PC-3 (cell line): Measurements from ENCODE around the gene BORCS8. TPM values are rescaled to one million over a fixed set of nuclear protein-coding genes. Genes with fewer than 3 reads are reported as not detected.

Source experiments
- ATAC-seq: fragments of 200-7000 bp; cut with Tn5 transposase; 2 replicates; pipeline ENCODE4 v1.9.1; 2020; ENCODE audit warnings: mild to moderate bottlenecking, moderate library complexity
- BruUV-seq: library from RNA; stranded (reverse); fragments of 400-500 nt; replicated peaks from 2 replicates; lab custom pipeline; 2021; lab: Mats Ljungman, UMichigan
- CTCF ChIA-PET: fragments of 300-600 bp; sonication (Branson Sonifier 250); formaldehyde crosslinking; loops from one replicate; lab custom pipeline; 2022; ENCODE audit warnings: antibody characterized with exemption; lab: Charles Lee
- POLR2A ChIA-PET: fragments of 300-600 bp; sonication (Branson Sonifier 250); formaldehyde crosslinking; loops from one replicate; lab custom pipeline; 2022; ENCODE audit warnings: antibody characterized with exemption; ENCODE audit not compliant: unreplicated experiment; lab: Charles Lee
- DNase-seq: peaks from one replicate; pipeline ENCODE4 v3.0.0-alpha.2; 2015
- H2AFZ ChIP-seq: fragments of 300-600 bp; sonication (generic); 2 replicates; pipeline ENCODE4 v1.6.0; 2016; ENCODE audit warnings: antibody characterized with exemption, low read length
- H3F3A ChIP-seq: fragments of 300-600 bp; sonication (generic); one replicate; pipeline ENCODE4 v1.6.0; 2017; ENCODE audit warnings: antibody characterized with exemption, low read length, control low read depth, mild to moderate bottlenecking; ENCODE audit not compliant: unreplicated experiment
- H3K27ac ChIP-seq: fragments of 300-600 bp; sonication (generic); 2 replicates; pipeline ENCODE4 v1.5.1; 2016; ENCODE audit warnings: mild to moderate bottlenecking, low read length
- H3K27me3 ChIP-seq: fragments of 300-600 bp; sonication (generic); 2 replicates; pipeline ENCODE4 v1.6.1; 2016; ENCODE audit warnings: low read length, mixed read lengths
- H3K36me3 ChIP-seq: fragments of 300-600 bp; sonication (generic); 2 replicates; pipeline ENCODE4 v1.6.1; 2016; ENCODE audit warnings: low read depth, mixed run types, low read length, mixed read lengths
- H3K4me1 ChIP-seq: fragments of 300-600 bp; sonication (generic); 2 replicates; pipeline ENCODE4 v1.5.1; 2016; ENCODE audit warnings: low read length; ENCODE audit not compliant: insufficient read depth
- H3K4me2 ChIP-seq: fragments of 300-600 bp; sonication (generic); 2 replicates; pipeline ENCODE4 v1.6.0; 2016; ENCODE audit warnings: low read length
- H3K4me3 ChIP-seq: fragments of 300-600 bp; sonication (generic); 2 replicates; pipeline ENCODE4 v1.5.1; 2016; ENCODE audit warnings: mild to moderate bottlenecking, low read length, mixed read lengths
- H3K79me2 ChIP-seq: fragments of 300-600 bp; sonication (generic); 2 replicates; pipeline ENCODE4 v1.6.1; 2017; ENCODE audit warnings: low read length, mixed read lengths
- H3K9ac ChIP-seq: fragments of 300-600 bp; sonication (generic); 2 replicates; pipeline ENCODE4 v1.6.0; 2016; ENCODE audit warnings: mild to moderate bottlenecking, low read length
- H3K9me2 ChIP-seq: fragments of 300-600 bp; sonication (generic); replicated peaks from 2 replicates; pipeline ENCODE4 v1.6.1; 2016; ENCODE audit warnings: mixed run types, low read length, mixed read lengths
- H3K9me3 ChIP-seq: fragments of 300-600 bp; sonication (generic); 2 replicates; pipeline ENCODE4 v1.6.1; 2016; ENCODE audit warnings: low read length, mixed read lengths
- H4K20me1 ChIP-seq: fragments of 300-600 bp; sonication (generic); 2 replicates; pipeline ENCODE4 v1.6.1; 2016; ENCODE audit warnings: low read length, mixed read lengths
- EZH2 ChIP-seq: fragments of 300-600 bp; sonication (generic); IDR thresholded peaks from one replicate; pipeline ENCODE4 v1.6.1; 2017; ENCODE audit warnings: antibody characterized with exemption, mild to moderate bottlenecking, low read length; ENCODE audit not compliant: unreplicated experiment
- EZH2phosphoT487 ChIP-seq: fragments of 300-600 bp; sonication (generic); IDR thresholded peaks from 2 replicates; pipeline ENCODE4 v1.6.1; 2018; ENCODE audit warnings: mild to moderate bottlenecking, antibody characterized with exemption, low read length, borderline replicate concordance
- intact Hi-C: fragments of 100-400 bp; cut with micrococcal nuclease; formaldehyde crosslinking; loops from 2 replicates; pipeline ENCODE4 v1.9.0; 2023
- total RNA-seq: library from RNA; depleted of rRNA; stranded (reverse); fragments of >200 nt; gene quantifications from 2 replicates; pipeline ENCODE4 v1.2.3, GENCODE V29; 2014; rRNA removed
- TF ChIP-seq, protein P1 (sequence below): fragments of 300-600 bp; sonication (generic); conservative IDR thresholded peaks from 2 replicates; pipeline ENCODE4 v1.5.1; 2017; ENCODE audit warnings: antibody characterized with exemption, low read depth, mild to moderate bottlenecking, low read length

BORCS8 gene
- total RNA-seq, 1 experiment from 2014 or later = 33.1 TPM

DNA sequence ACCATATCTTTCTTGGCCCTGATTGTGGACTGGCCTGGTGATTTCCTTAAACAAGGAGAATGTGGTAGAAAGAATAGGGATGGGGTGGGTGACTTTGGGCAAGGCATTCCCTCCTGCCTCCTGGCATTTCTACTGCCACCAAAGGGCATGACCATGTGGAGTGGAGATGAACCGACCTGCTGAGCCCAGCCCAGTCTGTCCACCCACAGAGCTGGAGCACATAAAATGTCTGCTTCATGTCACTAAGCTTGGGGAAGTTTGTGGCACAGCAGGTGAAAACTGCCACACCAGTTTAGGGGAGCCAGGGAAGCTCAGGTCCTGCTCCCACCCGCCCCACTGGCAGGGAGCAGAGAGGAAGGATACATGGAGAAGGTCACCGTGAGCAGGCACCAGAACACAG lies 60.0 kb downstream of the BORCS8 start:
- CTCF ChIA-PET = no interaction called here
- H3K9ac ChIP-seq = no peak overlapping the region
- BruUV-seq = no TSS peak
- H3K4me3 ChIP-seq = no peak overlapping the region
- TF ChIP-seq EZH2 = no peak
- TF ChIP-seq EZH2phosphoT487 = no peak
- TF ChIP-seq, protein P1, sequence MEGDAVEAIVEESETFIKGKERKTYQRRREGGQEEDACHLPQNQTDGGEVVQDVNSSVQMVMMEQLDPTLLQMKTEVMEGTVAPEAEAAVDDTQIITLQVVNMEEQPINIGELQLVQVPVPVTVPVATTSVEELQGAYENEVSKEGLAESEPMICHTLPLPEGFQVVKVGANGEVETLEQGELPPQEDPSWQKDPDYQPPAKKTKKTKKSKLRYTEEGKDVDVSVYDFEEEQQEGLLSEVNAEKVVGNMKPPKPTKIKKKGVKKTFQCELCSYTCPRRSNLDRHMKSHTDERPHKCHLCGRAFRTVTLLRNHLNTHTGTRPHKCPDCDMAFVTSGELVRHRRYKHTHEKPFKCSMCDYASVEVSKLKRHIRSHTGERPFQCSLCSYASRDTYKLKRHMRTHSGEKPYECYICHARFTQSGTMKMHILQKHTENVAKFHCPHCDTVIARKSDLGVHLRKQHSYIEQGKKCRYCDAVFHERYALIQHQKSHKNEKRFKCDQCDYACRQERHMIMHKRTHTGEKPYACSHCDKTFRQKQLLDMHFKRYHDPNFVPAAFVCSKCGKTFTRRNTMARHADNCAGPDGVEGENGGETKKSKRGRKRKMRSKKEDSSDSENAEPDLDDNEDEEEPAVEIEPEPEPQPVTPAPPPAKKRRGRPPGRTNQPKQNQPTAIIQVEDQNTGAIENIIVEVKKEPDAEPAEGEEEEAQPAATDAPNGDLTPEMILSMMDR = no peak
- 0 out of 2 replicates have a peak, but pooled peaks cover 5% of the 10 kb centered on the region for H3K9me3 ChIP-seq
- no peak for DNase-seq
- POLR2A ChIA-PET = no interaction called here
- no peaks in the 10 kb centered on the region for H4K20me1 ChIP-seq
- intact Hi-C loops = no loop called here
- no peaks in the 10 kb centered on the region for H3K27me3 ChIP-seq
- H3K79me2 ChIP-seq = peaks cover 1% of the 10 kb centered on the region
- H3K9me2 ChIP-seq = no peaks in the 10 kb centered on the region
- H3F3A ChIP-seq = no peaks in the 10 kb centered on the region
- ATAC-seq = no peak
- H3K4me1 ChIP-seq = 0 out of 2 replicates have a peak, but pooled peaks cover 1% of the 10 kb centered on the region
- peaks cover 15% of the 10 kb centered on the region for H3K36me3 ChIP-seq
- no peak overlapping the region for H3K4me2 ChIP-seq
- no peak overlapping the region for H2AFZ ChIP-seq
- H3K27ac ChIP-seq = no peak overlapping the region

Other genes starting within 250 kb of the BORCS8 start
- gene SUGP2, start 158.6 kb downstream of the BORCS8 start, total RNA-seq = 48.9 and 56.9 TPM in 2 replicates
- 102 and 114 TPM in 2 replicates for gene ARMC6, start 158.5 kb downstream of the BORCS8 start, total RNA-seq
- gene SLC25A42, start 128.2 kb downstream of the BORCS8 start, total RNA-seq = 8.0 and 8.8 TPM in 2 replicates
- gene TMEM161A, start 53.7 kb downstream of the BORCS8 start, total RNA-seq = 49.9 and 90.0 TPM in 2 replicates
- 0.22 and 0.29 TPM in 2 replicates for gene MEF2B, start 21.9 kb downstream of the BORCS8 start, total RNA-seq
- 88.5 and 104 TPM in 2 replicates for gene RFXANK, start 106 bp upstream of the BORCS8 start, total RNA-seq
- 39.3 and 47.0 TPM in 2 replicates for gene NR2C2AP, start 11.3 kb upstream of the BORCS8 start, total RNA-seq
- gene NCAN, start 19.8 kb upstream of the BORCS8 start, total RNA-seq = 0.15 TPM in 1 of 2 replicates, not detected in the other
- gene TM6SF2, start 81.1 kb upstream of the BORCS8 start, total RNA-seq = not detected in 2 replicates
- 42.1 and 44.0 TPM in 2 replicates for gene SUGP1, start 128.4 kb upstream of the BORCS8 start, total RNA-seq
- 32.6 and 44.2 TPM in 2 replicates for gene MAU2, start 128.7 kb upstream of the BORCS8 start, total RNA-seq
- gene GATAD2A, start 213.5 kb upstream of the BORCS8 start, total RNA-seq = 104 and 143 TPM in 2 replicates